Lower leg skin (tissue), 3 donors: ENCODE data around the gene DUSP5.

Experiments used
- POLR2A ChIP-seq, 2 donors: fragments of 450-650 bp; IDR thresholded peaks; one replicate each; pipeline ENCODE4 v1.6.1; 2016 to 2017; ENCODE audit warnings: antibody characterized with exemption in 2 of 2, mild to moderate bottlenecking in 1 of 2, moderate library complexity in 1 of 2
- TF ChIP-seq, protein P1 (sequence below), 3 donors: fragments of 450-650 bp; IDR thresholded peaks; one replicate each; pipeline ENCODE4 v1.5.1; 2016; ENCODE audit warnings: antibody characterized with exemption in 3 of 3, mild to moderate bottlenecking in 3 of 3, moderate library complexity in 2 of 3

DNA sequence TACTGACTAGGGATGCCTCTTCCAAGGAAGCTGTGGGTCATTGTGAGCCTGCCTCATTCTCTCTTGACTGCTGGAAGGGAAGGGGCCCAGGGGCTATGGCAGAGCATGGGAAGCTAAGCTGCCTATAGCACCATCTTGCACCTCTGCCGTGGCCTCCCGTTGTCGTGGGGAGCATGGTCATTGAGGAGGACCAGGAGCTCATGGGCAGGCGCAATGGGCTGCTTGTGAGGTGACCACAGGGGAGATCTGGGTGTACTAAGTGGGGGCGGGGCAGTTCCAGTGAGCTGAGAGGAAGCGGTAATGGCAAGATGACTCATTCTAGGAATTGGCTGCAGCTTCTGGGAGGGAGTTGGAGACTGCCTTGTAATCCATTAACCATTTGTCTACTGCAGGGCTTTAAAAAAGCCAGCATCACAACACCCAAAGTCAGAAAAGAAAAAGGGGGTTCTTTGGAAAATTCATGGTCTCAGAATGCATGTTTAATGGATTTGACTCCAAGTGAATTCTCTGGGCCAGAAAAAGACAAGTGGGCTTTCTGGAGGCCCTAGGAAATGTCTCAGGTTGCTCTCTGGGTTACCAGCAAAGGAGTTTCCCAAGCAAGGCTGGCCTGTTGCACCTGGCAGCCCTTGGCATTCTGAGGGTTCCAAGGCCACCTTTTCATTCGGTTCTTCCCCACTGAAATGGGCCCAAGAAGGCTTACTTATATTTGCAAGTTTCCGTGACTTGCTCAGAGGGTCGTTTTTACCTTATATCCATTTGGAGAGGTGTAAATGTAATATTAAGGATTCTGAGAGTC lies 3.6 kb downstream of the DUSP5 start:
- TF ChIP-seq, protein P1, sequence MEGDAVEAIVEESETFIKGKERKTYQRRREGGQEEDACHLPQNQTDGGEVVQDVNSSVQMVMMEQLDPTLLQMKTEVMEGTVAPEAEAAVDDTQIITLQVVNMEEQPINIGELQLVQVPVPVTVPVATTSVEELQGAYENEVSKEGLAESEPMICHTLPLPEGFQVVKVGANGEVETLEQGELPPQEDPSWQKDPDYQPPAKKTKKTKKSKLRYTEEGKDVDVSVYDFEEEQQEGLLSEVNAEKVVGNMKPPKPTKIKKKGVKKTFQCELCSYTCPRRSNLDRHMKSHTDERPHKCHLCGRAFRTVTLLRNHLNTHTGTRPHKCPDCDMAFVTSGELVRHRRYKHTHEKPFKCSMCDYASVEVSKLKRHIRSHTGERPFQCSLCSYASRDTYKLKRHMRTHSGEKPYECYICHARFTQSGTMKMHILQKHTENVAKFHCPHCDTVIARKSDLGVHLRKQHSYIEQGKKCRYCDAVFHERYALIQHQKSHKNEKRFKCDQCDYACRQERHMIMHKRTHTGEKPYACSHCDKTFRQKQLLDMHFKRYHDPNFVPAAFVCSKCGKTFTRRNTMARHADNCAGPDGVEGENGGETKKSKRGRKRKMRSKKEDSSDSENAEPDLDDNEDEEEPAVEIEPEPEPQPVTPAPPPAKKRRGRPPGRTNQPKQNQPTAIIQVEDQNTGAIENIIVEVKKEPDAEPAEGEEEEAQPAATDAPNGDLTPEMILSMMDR (IDR thresholded peaks at IDR 0.05), result no peak
- TF ChIP-seq POLR2A (IDR thresholded peaks at IDR 0.05), result no peak
